HepG2 (cell line): Measurements from ENCODE around the gene ARHGAP32. TPM values are rescaled to one million over a fixed set of nuclear protein-coding genes. Genes with fewer than 3 reads are reported as not detected.

Experiments
- ATAC-seq: fragments of 200-7000 bp; cut with Tn5 transposase; 3 replicates; pipeline ENCODE4 v1.9.1; 2020; ENCODE audit warnings: mild to moderate bottlenecking, moderate library complexity
- BruUV-seq: library from RNA; stranded (reverse); fragments of 400-500 nt; replicated peaks from 2 replicates; lab custom pipeline; 2021; lab: Mats Ljungman, UMichigan
- CTCF ChIA-PET: fragments of 300-600 bp; formaldehyde crosslinking; extraction: SDS; loops from one replicate; lab custom pipeline; 2021; ENCODE audit warnings: low total read pairs, inconsistent platforms, low intra/inter-chr PET ratio; lab: Yijun Ruan, JAX
- POLR2A ChIA-PET: fragments of 350-600 bp; sonication (Branson Sonifier 250); formaldehyde crosslinking; loops from one replicate; lab custom pipeline; 2020; ENCODE audit warnings: antibody characterized with exemption, inconsistent platforms; lab: Yijun Ruan, JAX
- DNase-seq: peaks from one replicate; pipeline ENCODE4 v3.0.0-alpha.2; 2015; ENCODE audit warnings: low spot score
- FAIRE-seq: peaks from 3 replicates; lab custom pipeline; 2011; peaks lifted over from hg19 to GRCh38; lab: Jason Lieb, UNC
- H2AFZ ChIP-seq: one replicate; pipeline ENCODE4 v1.6.1; 2011; ENCODE audit warnings: low read length, inconsistent platforms
- H3K27ac ChIP-seq: fragments of 300-600 bp; 3 replicates; pipeline ENCODE4 v1.8.0; 2011; ENCODE audit warnings: mixed run types, mild to moderate bottlenecking, mixed read lengths, low read length, inconsistent platforms; ENCODE audit not compliant: insufficient read depth; ENCODE audit errors: extremely low read length
- H3K27me3 ChIP-seq, 2 experiments: fragments of 200-600 bp in 1 of 2; 2 replicates in 1 of 2; 3 replicates in 1 of 2; pipeline versions ENCODE4 v1.6.0 to v1.8.0; 2011; ENCODE audit warnings: low read length in 2 of 2, mild to moderate bottlenecking in 2 of 2, moderate library complexity in 2 of 2, inconsistent platforms in 1 of 2; ENCODE audit not compliant: insufficient read depth in 2 of 2, control insufficient read depth in 1 of 2
- H3K36me3 ChIP-seq, 2 experiments: fragments of 200-600 bp in 1 of 2; replicated peaks in 1 of 2; 2 replicates in 1 of 2; 3 replicates in 1 of 2; pipeline versions ENCODE4 v1.5.1 to v1.8.0; 2011; ENCODE audit warnings: low read length in 2 of 2, inconsistent platforms in 1 of 2; ENCODE audit not compliant: insufficient read depth in 2 of 2, control insufficient read depth in 1 of 2
- H3K4me1 ChIP-seq: 2 replicates; pipeline ENCODE4 v1.5.1; 2012; ENCODE audit warnings: low read length, inconsistent platforms; ENCODE audit not compliant: insufficient read depth
- H3K4me2 ChIP-seq: 2 replicates; pipeline ENCODE4 v1.6.0; 2011; ENCODE audit warnings: low read depth, low read length, inconsistent platforms
- H3K4me3 ChIP-seq, 3 experiments: fragments of 200-600 bp in 1 of 3; sonication (generic), shearing (Covaris generic) in 1 of 3; replicated peaks in 1 of 3; 2 replicates each; pipeline ENCODE4 v1.5.1; 2011 to 2016; ENCODE audit warnings: low read length in 3 of 3, inconsistent platforms in 2 of 3, low read depth in 2 of 3, mild to moderate bottlenecking in 2 of 3, control low read depth in 1 of 3, mixed read lengths in 1 of 3; ENCODE audit not compliant: insufficient read depth in 1 of 3
- H3K79me2 ChIP-seq: one replicate; pipeline ENCODE4 v1.6.1; 2011; ENCODE audit warnings: low read length, inconsistent platforms; ENCODE audit not compliant: insufficient read depth
- H3K9ac ChIP-seq: 2 replicates; pipeline ENCODE4 v1.6.0; 2011; ENCODE audit warnings: mild to moderate bottlenecking, low read depth, low read length, inconsistent platforms; ENCODE audit not compliant: insufficient read depth
- H3K9me3 ChIP-seq: 2 replicates; pipeline ENCODE4 v1.5.1; 2012; ENCODE audit warnings: mild to moderate bottlenecking, low read length
- H4K20me1 ChIP-seq: 2 replicates; pipeline ENCODE4 v1.6.0; 2011; ENCODE audit warnings: inconsistent platforms, mild to moderate bottlenecking, low read length, moderate library complexity; ENCODE audit not compliant: insufficient read depth
- CREB1 ChIP-seq, 2 experiments: fragments of 450-650 bp in 1 of 2; IDR thresholded peaks; 2 replicates each; pipeline ENCODE4 v1.6.1; 2016 to 2017; ENCODE audit warnings: control low read depth in 1 of 2, mild to moderate bottlenecking in 1 of 2, missing compliant biosample characterization in 1 of 2, missing genetic modification characterization in 1 of 2
- IRF2 ChIP-seq: IDR thresholded peaks from 2 replicates; pipeline ENCODE4 v1.6.1; 2018; ENCODE audit warnings: missing genetic modification reagents, missing compliant biosample characterization
- NFYB ChIP-seq: sonication (generic); formaldehyde crosslinking; IDR thresholded peaks from 2 replicates; pipeline ENCODE4 v1.4.0; 2020; ENCODE audit warnings: missing genetic modification reagents
- NPAS2 ChIP-seq: sonication (generic); formaldehyde crosslinking; IDR thresholded peaks from 2 replicates; pipeline ENCODE4 v1.8.0; 2022; ENCODE audit warnings: mild to moderate bottlenecking, missing genetic modification reagents, borderline replicate concordance
- THYN1 ChIP-seq: sonication (generic); formaldehyde crosslinking; IDR thresholded peaks from 2 replicates; pipeline ENCODE4 v1.8.1; 2023; ENCODE audit warnings: low read depth, mild to moderate bottlenecking, moderate library complexity, missing genetic modification reagents, borderline replicate concordance
- ZNF33B ChIP-seq: sonication (generic); formaldehyde crosslinking; IDR thresholded peaks from 2 replicates; pipeline ENCODE4 v1.5.1; 2020; ENCODE audit warnings: mild to moderate bottlenecking, missing genetic modification reagents
- ZNF350 ChIP-seq: sonication (generic); formaldehyde crosslinking; IDR thresholded peaks from 2 replicates; pipeline ENCODE4 v1.4.0; 2020; ENCODE audit warnings: mild to moderate bottlenecking, low read depth, missing genetic modification reagents, borderline replicate concordance
- ZNF570 ChIP-seq: sonication (generic); formaldehyde crosslinking; IDR thresholded peaks from 2 replicates; pipeline ENCODE4 v1.4.0; 2020; ENCODE audit warnings: mild to moderate bottlenecking, missing genetic modification reagents, borderline replicate concordance
- WGBS: methylation state at CpG from one replicate; pipeline ENCODE4 v1.1.6; 2017; ENCODE audit warnings: low lambda C conversion rate; 5-methylcytosine and 5-hydroxymethylcytosine counted together
- in situ Hi-C: cut with HindIII; loops from 2 replicates; pipeline ENCODE4 v1.10.0; 2017; ENCODE audit warnings: low pct_unique_long_range_greater_than_20kb; ENCODE audit not compliant: extremely low pct_ligation_motif_present
- intact Hi-C: fragments of 100-400 bp; cut with micrococcal nuclease; formaldehyde crosslinking; loops from one replicate; pipeline ENCODE4 v1.10.0; 2022; ENCODE audit not compliant: unreplicated experiment
- polyA plus RNA-seq, 8 experiments: library from polyadenylated mRNA; depleted of rRNA in 3 of 8; stranded (reverse) in 7 of 8; unstranded in 1 of 8; fragments of >200 nt; fragmentation: Illumina TruSeq in 4 of 8; extraction: Trizol in 4 of 8; gene quantifications; 2 replicates each; pipeline versions ENCODE4 v1.2.1 to v1.2.3, GENCODE V29; 2011 to 2016; ENCODE audit warnings: low read depth in 4 of 8, missing spikeins in 1 of 8, mixed read lengths in 1 of 8; ENCODE audit not compliant: insufficient read depth in 1 of 8
- total RNA-seq, 5 experiments: library from RNA; depleted of rRNA; stranded (reverse); fragments of >200 nt; fragmentation: Illumina TruSeq; extraction: Trizol; gene quantifications; 2 replicates each; pipeline ENCODE4 v1.2.3, GENCODE V29; 2016; ENCODE audit warnings: low read depth in 1 of 5
- TF ChIP-seq, protein P1 (sequence below): sonication (generic); formaldehyde crosslinking; IDR thresholded peaks from 2 replicates; pipeline ENCODE4 v1.4.0; 2020; ENCODE audit warnings: missing genetic modification reagents
- TF ChIP-seq, protein P2 (sequence below): IDR thresholded peaks from 2 replicates; pipeline ENCODE4 v1.6.1; 2012; ENCODE audit warnings: low read depth, low read length, improper control_type of control experiment
- TF ChIP-seq, protein P3 (sequence below), 2 experiments: sonication (generic) in 1 of 2; formaldehyde crosslinking in 1 of 2; IDR thresholded peaks; 2 replicates each; pipeline versions ENCODE4 v1.6.1 to v1.9.0; 2014 to 2022; ENCODE audit warnings: antibody characterized with exemption in 1 of 2, borderline replicate concordance in 1 of 2, inconsistent platforms in 1 of 2, low read depth in 1 of 2, missing genetic modification reagents in 1 of 2

ARHGAP32 gene
- total and polyA plus RNA-seq, 2 of the 13 experiments (the other 11 are each of a cell fraction or from before 2014, with no cell fraction given): 6.3 to 8.2 TPM

DNA sequence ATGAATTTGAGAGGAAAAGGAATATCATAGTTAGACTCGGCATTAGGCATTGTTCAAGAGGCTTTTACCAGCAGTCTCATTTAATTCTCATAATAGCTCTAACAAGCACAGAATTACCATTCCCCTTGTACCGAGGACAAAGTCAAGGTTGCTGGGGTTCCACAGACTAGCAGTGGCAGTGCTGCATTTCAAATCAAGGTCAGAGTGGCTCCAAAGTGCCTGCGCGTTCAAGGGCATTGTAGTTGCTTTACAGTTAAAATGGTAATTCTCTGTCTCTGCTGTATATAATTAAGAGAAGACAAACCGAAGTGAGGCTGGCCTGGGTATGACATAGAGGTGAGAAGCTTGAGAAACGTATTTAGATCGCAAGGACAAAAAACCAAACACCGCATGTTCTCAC lies 209.1 kb downstream of the ARHGAP32 start:
- no peak for DNase-seq
- POLR2A ChIA-PET: no interaction called here
- no peak for ATAC-seq
- no TSS peak for BruUV-seq
- Histone ChIP-seq H2AFZ (no peak overlapping the region), H3K79me2 (no peaks in the 10 kb centered on the region), H3K4me1 (no peaks in the 10 kb centered on the region), H4K20me1 (no peaks in the 10 kb centered on the region; the same call in 1 of the 2 replicates), H3K4me3 (no peak overlapping the region), H3K9ac (no peak overlapping the region), H3K27ac (no peak overlapping the region), H3K36me3 (peaks cover 6 to 27% of the 10 kb centered on the region in 2 experiments; a peak in 4 of 5 replicates), H3K4me2 (no peak overlapping the region), H3K27me3 (no peaks in the 10 kb centered on the region), H3K9me3 (no peaks in the 10 kb centered on the region)
- intact Hi-C loops: no loop called here
- 91% methylated on average over 8 of the region's 8 CpGs for WGBS
- in situ Hi-C loops: no loop called here
- TF ChIP-seq THYN1 (CRISPR knock-in tag): no peak
- no peak for TF ChIP-seq ZNF570 (CRISPR knock-in tag)
- TF ChIP-seq IRF2 (CRISPR knock-in tag): no peak
- no peak for TF ChIP-seq CREB1 (IDR thresholded peaks at IDR 0.05)
- no peak for TF ChIP-seq CREB1 (CRISPR knock-in tag; IDR thresholded peaks at IDR 0.05)
- TF ChIP-seq, protein P1, sequence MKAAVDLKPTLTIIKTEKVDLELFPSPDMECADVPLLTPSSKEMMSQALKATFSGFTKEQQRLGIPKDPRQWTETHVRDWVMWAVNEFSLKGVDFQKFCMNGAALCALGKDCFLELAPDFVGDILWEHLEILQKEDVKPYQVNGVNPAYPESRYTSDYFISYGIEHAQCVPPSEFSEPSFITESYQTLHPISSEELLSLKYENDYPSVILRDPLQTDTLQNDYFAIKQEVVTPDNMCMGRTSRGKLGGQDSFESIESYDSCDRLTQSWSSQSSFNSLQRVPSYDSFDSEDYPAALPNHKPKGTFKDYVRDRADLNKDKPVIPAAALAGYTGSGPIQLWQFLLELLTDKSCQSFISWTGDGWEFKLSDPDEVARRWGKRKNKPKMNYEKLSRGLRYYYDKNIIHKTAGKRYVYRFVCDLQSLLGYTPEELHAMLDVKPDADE: no peak
- TF ChIP-seq, protein P2, sequence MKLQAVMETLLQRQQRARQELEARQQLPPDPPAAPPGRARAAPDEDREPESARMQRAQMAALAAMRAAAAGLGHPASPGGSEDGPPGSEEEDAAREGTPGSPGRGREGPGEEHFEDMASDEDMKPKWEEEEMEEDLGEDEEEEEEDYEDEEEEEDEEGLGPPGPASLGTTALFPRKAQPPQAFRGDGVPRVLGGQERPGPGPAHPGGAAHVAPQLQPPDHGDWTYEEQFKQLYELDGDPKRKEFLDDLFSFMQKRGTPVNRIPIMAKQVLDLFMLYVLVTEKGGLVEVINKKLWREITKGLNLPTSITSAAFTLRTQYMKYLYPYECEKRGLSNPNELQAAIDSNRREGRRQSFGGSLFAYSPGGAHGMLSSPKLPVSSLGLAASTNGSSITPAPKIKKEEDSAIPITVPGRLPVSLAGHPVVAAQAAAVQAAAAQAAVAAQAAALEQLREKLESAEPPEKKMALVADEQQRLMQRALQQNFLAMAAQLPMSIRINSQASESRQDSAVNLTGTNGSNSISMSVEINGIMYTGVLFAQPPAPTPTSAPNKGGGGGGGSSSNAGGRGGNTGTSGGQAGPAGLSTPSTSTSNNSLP: no peak
- no peak for TF ChIP-seq ZNF350 (CRISPR knock-in tag)
- no peak for TF ChIP-seq NPAS2 (CRISPR knock-in tag)
- TF ChIP-seq, protein P3, sequence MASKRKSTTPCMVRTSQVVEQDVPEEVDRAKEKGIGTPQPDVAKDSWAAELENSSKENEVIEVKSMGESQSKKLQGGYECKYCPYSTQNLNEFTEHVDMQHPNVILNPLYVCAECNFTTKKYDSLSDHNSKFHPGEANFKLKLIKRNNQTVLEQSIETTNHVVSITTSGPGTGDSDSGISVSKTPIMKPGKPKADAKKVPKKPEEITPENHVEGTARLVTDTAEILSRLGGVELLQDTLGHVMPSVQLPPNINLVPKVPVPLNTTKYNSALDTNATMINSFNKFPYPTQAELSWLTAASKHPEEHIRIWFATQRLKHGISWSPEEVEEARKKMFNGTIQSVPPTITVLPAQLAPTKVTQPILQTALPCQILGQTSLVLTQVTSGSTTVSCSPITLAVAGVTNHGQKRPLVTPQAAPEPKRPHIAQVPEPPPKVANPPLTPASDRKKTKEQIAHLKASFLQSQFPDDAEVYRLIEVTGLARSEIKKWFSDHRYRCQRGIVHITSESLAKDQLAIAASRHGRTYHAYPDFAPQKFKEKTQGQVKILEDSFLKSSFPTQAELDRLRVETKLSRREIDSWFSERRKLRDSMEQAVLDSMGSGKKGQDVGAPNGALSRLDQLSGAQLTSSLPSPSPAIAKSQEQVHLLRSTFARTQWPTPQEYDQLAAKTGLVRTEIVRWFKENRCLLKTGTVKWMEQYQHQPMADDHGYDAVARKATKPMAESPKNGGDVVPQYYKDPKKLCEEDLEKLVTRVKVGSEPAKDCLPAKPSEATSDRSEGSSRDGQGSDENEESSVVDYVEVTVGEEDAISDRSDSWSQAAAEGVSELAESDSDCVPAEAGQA (IDR thresholded peaks at IDR 0.05; ENCODE audit: low read depth): no peak
- TF ChIP-seq, protein P3 (CRISPR knock-in tag; IDR thresholded peaks at IDR 0.05; ENCODE audit: borderline replicate concordance): no peak
- no peak for TF ChIP-seq NFYB (CRISPR knock-in tag)
- TF ChIP-seq ZNF33B (CRISPR knock-in tag): no peak
- CTCF ChIA-PET: no interaction called here
- no peak for FAIRE-seq
